ENCODE data around the gene SPRY2. TPM values are rescaled to one million over a fixed set of nuclear protein-coding genes. Genes with fewer than 3 reads are reported as not detected.

The SPRY2 gene
- total RNA-seq, 1 donor from 2014 or later = 0.21 TPM

- no peak overlapping the region for H3K27ac Mint-ChIP-seq
- no peak overlapping the region for H3K4me3 Mint-ChIP-seq
- H3K36me3 Mint-ChIP-seq (ENCODE audit: low read depth) = no peaks in the 10 kb centered on the region
- no peak for DNase-seq
- no peaks in the 10 kb centered on the region for H3K27me3 Mint-ChIP-seq
- H3K4me1 Mint-ChIP-seq = no peaks in the 10 kb centered on the region
- no peaks in the 10 kb centered on the region for H3K9me3 Mint-ChIP-seq
- intact Hi-C loops (cut with micrococcal nuclease) = no loop called here
Measured at GRCh38 chr13:80314711-80315653, 25.9 kb downstream of the SPRY2 start.

- Mint-ChIP-seq H3K27ac (no peak overlapping the region), H3K36me3 (ENCODE audit: low read depth) (no peaks in the 10 kb centered on the region), H3K9me3 (no peaks in the 10 kb centered on the region), H3K4me3 (no peak overlapping the region), H3K4me1 (no peaks in the 10 kb centered on the region), H3K27me3 (no peaks in the 10 kb centered on the region)
- no peak for DNase-seq
- intact Hi-C loops (cut with micrococcal nuclease) = no loop called here
Measured at GRCh38 chr13:80313668-80314256, 27.2 kb downstream of the SPRY2 start.

GRCh38 chr13:80312967-80313366 is 28.0 kb downstream of the SPRY2 start:
- no peaks in the 10 kb centered on the region for H3K27me3 Mint-ChIP-seq
- H3K4me1 Mint-ChIP-seq = no peaks in the 10 kb centered on the region
- no peak overlapping the region for H3K4me3 Mint-ChIP-seq
- intact Hi-C loops (cut with micrococcal nuclease) = no loop called here
- no peaks in the 10 kb centered on the region for H3K36me3 Mint-ChIP-seq (ENCODE audit: low read depth)
- no peak overlapping the region for H3K27ac Mint-ChIP-seq
- no peaks in the 10 kb centered on the region for H3K9me3 Mint-ChIP-seq
- DNase-seq = no peak

GRCh38 chr13:80312012-80312704 is 28.8 kb downstream of the SPRY2 start:
- no peak overlapping the region for H3K27ac Mint-ChIP-seq
- intact Hi-C loops (cut with micrococcal nuclease) = no loop called here
- no peaks in the 10 kb centered on the region for H3K27me3 Mint-ChIP-seq
- DNase-seq = peak; percentile 11
- H3K4me3 Mint-ChIP-seq = no peak overlapping the region
- H3K4me1 Mint-ChIP-seq = no peaks in the 10 kb centered on the region
- no peaks in the 10 kb centered on the region for H3K36me3 Mint-ChIP-seq (ENCODE audit: low read depth)
- no peaks in the 10 kb centered on the region for H3K9me3 Mint-ChIP-seq

GRCh38 chr13:80309926-80310325 is 31.0 kb downstream of the SPRY2 start:
- H3K27me3 Mint-ChIP-seq = no peaks in the 10 kb centered on the region

GRCh38 chr13:80307401-80307987 is 33.4 kb downstream of the SPRY2 start:
- peak; percentile 42 for DNase-seq
- Mint-ChIP-seq H3K9me3 (no peaks in the 10 kb centered on the region), H3K27ac (no peak overlapping the region), H3K27me3 (no peaks in the 10 kb centered on the region), H3K4me1 (no peaks in the 10 kb centered on the region), H3K36me3 (ENCODE audit: low read depth) (no peaks in the 10 kb centered on the region), H3K4me3 (no peak overlapping the region)
- intact Hi-C loops (cut with micrococcal nuclease) = no loop called here

More at GRCh38 chr13:80309926-80310325, 31.0 kb downstream of the SPRY2 start:
- intact Hi-C loops (cut with micrococcal nuclease) = no loop called here
- no peaks in the 10 kb centered on the region for H3K9me3 Mint-ChIP-seq
- H3K36me3 Mint-ChIP-seq (ENCODE audit: low read depth) = no peaks in the 10 kb centered on the region
- no peak overlapping the region for H3K4me3 Mint-ChIP-seq
- H3K27ac Mint-ChIP-seq = no peak overlapping the region
- DNase-seq = no peak
- no peaks in the 10 kb centered on the region for H3K4me1 Mint-ChIP-seq

- Mint-ChIP-seq H3K27me3 (no peaks in the 10 kb centered on the region), H3K9me3 (no peaks in the 10 kb centered on the region), H3K4me1 (no peaks in the 10 kb centered on the region), H3K4me3 (no peak overlapping the region), H3K27ac (no peak overlapping the region), H3K36me3 (ENCODE audit: low read depth) (no peaks in the 10 kb centered on the region)
- DNase-seq = peak; percentile 1
- intact Hi-C loops (cut with micrococcal nuclease) = no loop called here
Measured at GRCh38 chr13:80306337-80306972, 34.5 kb downstream of the SPRY2 start.

- intact Hi-C loops (cut with micrococcal nuclease) = no loop called here
- Mint-ChIP-seq H3K36me3 (ENCODE audit: low read depth) (no peaks in the 10 kb centered on the region), H3K27ac (no peak overlapping the region), H3K4me1 (no peaks in the 10 kb centered on the region), H3K27me3 (no peaks in the 10 kb centered on the region), H3K4me3 (no peak overlapping the region), H3K9me3 (no peaks in the 10 kb centered on the region)
- peak; percentile 3 for DNase-seq
Measured at GRCh38 chr13:80305737-80306136, 35.2 kb downstream of the SPRY2 start.

GRCh38 chr13:80303225-80303811 is 37.6 kb downstream of the SPRY2 start:
- Mint-ChIP-seq H3K36me3 (ENCODE audit: low read depth) (no peaks in the 10 kb centered on the region), H3K9me3 (no peaks in the 10 kb centered on the region), H3K27me3 (no peaks in the 10 kb centered on the region), H3K4me3 (no peak overlapping the region), H3K27ac (no peak overlapping the region), H3K4me1 (no peaks in the 10 kb centered on the region)
- peak; percentile 13 for DNase-seq
- intact Hi-C loops (cut with micrococcal nuclease) = no loop called here

GRCh38 chr13:80299046-80299445 is 41.9 kb downstream of the SPRY2 start:
- no peaks in the 10 kb centered on the region for H3K36me3 Mint-ChIP-seq (ENCODE audit: low read depth)
- DNase-seq = peak; percentile 3
- H3K4me3 Mint-ChIP-seq = no peak overlapping the region
- intact Hi-C loops (cut with micrococcal nuclease) = no loop called here
- no peaks in the 10 kb centered on the region for H3K9me3 Mint-ChIP-seq
- no peaks in the 10 kb centered on the region for H3K27me3 Mint-ChIP-seq
- no peaks in the 10 kb centered on the region for H3K4me1 Mint-ChIP-seq
- no peak overlapping the region for H3K27ac Mint-ChIP-seq

GRCh38 chr13:80297503-80297902 is 43.4 kb downstream of the SPRY2 start:
- no peaks in the 10 kb centered on the region for H3K27me3 Mint-ChIP-seq
- DNase-seq = no peak
- H3K9me3 Mint-ChIP-seq = no peaks in the 10 kb centered on the region
- H3K36me3 Mint-ChIP-seq (ENCODE audit: low read depth) = no peaks in the 10 kb centered on the region
- no peak overlapping the region for H3K27ac Mint-ChIP-seq
- no peak overlapping the region for H3K4me3 Mint-ChIP-seq
- intact Hi-C loops (cut with micrococcal nuclease) = no loop called here
- H3K4me1 Mint-ChIP-seq = no peaks in the 10 kb centered on the region

- Mint-ChIP-seq H3K4me3 (no peak overlapping the region), H3K27me3 (no peaks in the 10 kb centered on the region), H3K9me3 (no peaks in the 10 kb centered on the region), H3K27ac (no peak overlapping the region), H3K4me1 (no peaks in the 10 kb centered on the region), H3K36me3 (ENCODE audit: low read depth) (no peaks in the 10 kb centered on the region)
- DNase-seq = peak; percentile 16
- intact Hi-C loops (cut with micrococcal nuclease) = no loop called here
Measured at GRCh38 chr13:80297094-80297493, 43.8 kb downstream of the SPRY2 start.

- H3K27ac Mint-ChIP-seq = no peak overlapping the region
- no peaks in the 10 kb centered on the region for H3K9me3 Mint-ChIP-seq
- no peak for DNase-seq
- H3K27me3 Mint-ChIP-seq = no peaks in the 10 kb centered on the region
- no peaks in the 10 kb centered on the region for H3K36me3 Mint-ChIP-seq (ENCODE audit: low read depth)
- no peaks in the 10 kb centered on the region for H3K4me1 Mint-ChIP-seq
- no peak overlapping the region for H3K4me3 Mint-ChIP-seq
- intact Hi-C loops (cut with micrococcal nuclease) = no loop called here
Measured at GRCh38 chr13:80296638-80297037, 44.3 kb downstream of the SPRY2 start.
